Testis (tissue), 2 donors: ENCODE data around the gene TRAPPC11.

Source experiments
- POLR2A ChIP-seq: fragments of 450-650 bp; IDR thresholded peaks from one replicate; pipeline ENCODE4 v1.6.1; 2017; ENCODE audit warnings: antibody characterized with exemption, mild to moderate bottlenecking, moderate library complexity
- TF ChIP-seq, protein P1 (sequence below), 3 experiments: fragments of 450-650 bp in 2 of 3; fragments of 200-600 bp in 1 of 3; sonication (generic) in 1 of 3; IDR thresholded peaks; one replicate each; pipeline ENCODE4 v1.5.1; 2016 to 2019; ENCODE audit warnings: antibody characterized with exemption in 3 of 3, mild to moderate bottlenecking in 2 of 3, moderate library complexity in 1 of 3

DNA sequence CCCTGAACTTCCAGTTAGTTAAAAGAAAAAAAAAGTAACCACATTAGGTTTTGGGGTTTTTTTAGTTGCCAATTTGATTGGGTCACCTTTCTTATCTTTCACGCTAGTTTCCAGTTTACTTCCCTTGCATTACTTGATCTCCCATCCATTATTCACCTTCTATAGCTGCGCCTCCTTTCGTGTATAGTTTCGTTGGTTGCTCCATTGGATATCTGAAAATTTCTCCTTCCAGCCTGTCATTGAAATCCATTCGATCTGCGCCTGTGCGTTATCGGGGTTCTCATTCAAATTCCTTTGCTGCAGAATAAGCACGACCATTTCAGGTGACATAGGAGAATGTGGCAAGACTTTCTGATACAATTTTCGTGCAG, 764 bp downstream of the TRAPPC11 start:
- TF ChIP-seq, protein P1, sequence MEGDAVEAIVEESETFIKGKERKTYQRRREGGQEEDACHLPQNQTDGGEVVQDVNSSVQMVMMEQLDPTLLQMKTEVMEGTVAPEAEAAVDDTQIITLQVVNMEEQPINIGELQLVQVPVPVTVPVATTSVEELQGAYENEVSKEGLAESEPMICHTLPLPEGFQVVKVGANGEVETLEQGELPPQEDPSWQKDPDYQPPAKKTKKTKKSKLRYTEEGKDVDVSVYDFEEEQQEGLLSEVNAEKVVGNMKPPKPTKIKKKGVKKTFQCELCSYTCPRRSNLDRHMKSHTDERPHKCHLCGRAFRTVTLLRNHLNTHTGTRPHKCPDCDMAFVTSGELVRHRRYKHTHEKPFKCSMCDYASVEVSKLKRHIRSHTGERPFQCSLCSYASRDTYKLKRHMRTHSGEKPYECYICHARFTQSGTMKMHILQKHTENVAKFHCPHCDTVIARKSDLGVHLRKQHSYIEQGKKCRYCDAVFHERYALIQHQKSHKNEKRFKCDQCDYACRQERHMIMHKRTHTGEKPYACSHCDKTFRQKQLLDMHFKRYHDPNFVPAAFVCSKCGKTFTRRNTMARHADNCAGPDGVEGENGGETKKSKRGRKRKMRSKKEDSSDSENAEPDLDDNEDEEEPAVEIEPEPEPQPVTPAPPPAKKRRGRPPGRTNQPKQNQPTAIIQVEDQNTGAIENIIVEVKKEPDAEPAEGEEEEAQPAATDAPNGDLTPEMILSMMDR (IDR thresholded peaks at IDR 0.05), result no peak
- no peak for TF ChIP-seq POLR2A
